SJSA1 (cell line): ENCODE data around the gene COX20. TPM values are rescaled to one million over a fixed set of nuclear protein-coding genes. Genes with fewer than 3 reads are reported as not detected.
"Not testable (repeated sequence)": the region's sequence is repeated elsewhere in the genome, so short reads cannot be mapped to it uniquely, and the experiment has no call there.

ENCODE experiments used
- DNase-seq, 2 experiments: peaks; one replicate each; pipeline ENCODE4 v3.0.0-alpha.2; 2015 to 2020; ENCODE audit warnings: low spot score in 2 of 2, low read depth in 1 of 2
- H3K27ac ChIP-seq: fragments of 250-450 bp; sonication (Bioruptor Pico); 2 replicates; pipeline ENCODE4 v1.5.1; 2020; ENCODE audit warnings: mild to moderate bottlenecking, moderate library complexity
- H3K27me3 ChIP-seq: fragments of 250-450 bp; sonication (Bioruptor Pico); replicated peaks from 2 replicates; pipeline ENCODE4 v1.5.1; 2020; ENCODE audit warnings: mild to moderate bottlenecking, moderate library complexity
- H3K36me3 ChIP-seq: fragments of 250-450 bp; sonication (Bioruptor Pico); 2 replicates; pipeline ENCODE4 v1.5.1; 2020; ENCODE audit warnings: mild to moderate bottlenecking
- H3K4me1 ChIP-seq: fragments of 250-450 bp; sonication (Bioruptor Pico); replicated peaks from 2 replicates; pipeline ENCODE4 v1.6.1; 2021; ENCODE audit warnings: mild to moderate bottlenecking
- H3K4me3 ChIP-seq: fragments of 250-450 bp; sonication (Bioruptor Pico); 2 replicates; pipeline ENCODE4 v1.5.1; 2020; ENCODE audit warnings: mild to moderate bottlenecking
- H3K9me3 ChIP-seq: fragments of 250-450 bp; sonication (Bioruptor Pico); replicated peaks from 2 replicates; pipeline ENCODE4 v1.5.1; 2020; ENCODE audit warnings: mild to moderate bottlenecking
- total RNA-seq: library from RNA; depleted of rRNA; stranded (reverse); fragments of >200 nt; shearing (Covaris generic); gene quantifications from 2 replicates; pipeline ENCODE4 v1.2.3, GENCODE V29; 2014; rRNA removed

Gene COX20, protein sequence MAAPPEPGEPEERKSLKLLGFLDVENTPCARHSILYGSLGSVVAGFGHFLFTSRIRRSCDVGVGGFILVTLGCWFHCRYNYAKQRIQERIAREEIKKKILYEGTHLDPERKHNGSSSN
- total RNA-seq: 44.8 and 142 TPM in 2 replicates

DNA sequence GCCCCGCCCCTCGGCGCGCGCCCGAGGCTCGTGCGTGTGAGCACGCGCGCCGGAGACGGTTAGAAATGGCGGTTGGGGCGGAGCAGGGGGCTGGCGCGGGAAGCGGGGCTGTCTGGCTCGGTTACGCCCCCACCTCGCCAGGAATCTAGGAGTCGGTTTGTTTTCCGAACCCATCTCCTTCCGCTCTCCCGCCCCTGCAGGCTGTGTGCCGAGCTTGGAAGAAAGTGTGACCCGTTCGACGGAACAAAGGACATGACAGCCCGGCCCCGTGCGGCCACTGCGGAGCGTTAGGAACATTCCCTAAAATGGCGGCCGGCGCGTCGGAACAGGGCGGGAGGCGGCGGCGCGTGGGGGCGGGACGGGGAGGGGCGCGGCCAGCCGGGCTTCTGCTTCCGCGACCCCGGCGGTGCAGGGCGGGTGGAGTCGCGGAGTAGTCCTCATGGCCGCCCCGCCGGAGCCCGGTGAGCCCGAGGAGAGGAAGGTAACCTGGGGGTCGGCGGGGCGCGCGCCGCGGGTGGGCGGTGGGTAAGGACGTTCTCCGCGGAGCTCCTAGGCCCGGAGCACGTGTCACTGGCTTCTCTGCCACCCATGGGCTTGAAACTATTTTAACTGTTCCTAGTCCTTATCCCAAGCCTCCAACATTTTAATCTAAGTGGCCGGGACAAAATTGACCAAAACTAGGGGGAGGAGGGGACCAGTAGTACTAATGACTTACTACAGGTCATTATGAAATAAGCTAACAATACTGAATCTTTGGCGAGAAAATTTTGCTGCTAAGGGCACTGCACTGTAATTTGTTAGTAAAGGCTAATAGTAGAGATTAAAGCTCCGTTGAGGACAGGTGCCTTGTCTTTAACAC lies at the start of gene COX20:
COX20 (plus strand) TSS at position 383 of the 859 bp plus-strand sequence; CDS start at position 440, 57 bp downstream.
- H3K27me3 ChIP-seq: no peaks in the 10 kb centered on the region
- peak within 1 kb of the TSS; percentile 64 for H3K4me3 ChIP-seq
- no peaks in the 10 kb centered on the region for H3K9me3 ChIP-seq
- peaks cover 39% of the 10 kb centered on the region for H3K36me3 ChIP-seq
- H3K27ac ChIP-seq: peak within 1 kb of the TSS; percentile 97
- peak; percentile 93 to 96 for DNase-seq
- peaks cover 16% of the 10 kb centered on the region for H3K4me1 ChIP-seq

DNA sequence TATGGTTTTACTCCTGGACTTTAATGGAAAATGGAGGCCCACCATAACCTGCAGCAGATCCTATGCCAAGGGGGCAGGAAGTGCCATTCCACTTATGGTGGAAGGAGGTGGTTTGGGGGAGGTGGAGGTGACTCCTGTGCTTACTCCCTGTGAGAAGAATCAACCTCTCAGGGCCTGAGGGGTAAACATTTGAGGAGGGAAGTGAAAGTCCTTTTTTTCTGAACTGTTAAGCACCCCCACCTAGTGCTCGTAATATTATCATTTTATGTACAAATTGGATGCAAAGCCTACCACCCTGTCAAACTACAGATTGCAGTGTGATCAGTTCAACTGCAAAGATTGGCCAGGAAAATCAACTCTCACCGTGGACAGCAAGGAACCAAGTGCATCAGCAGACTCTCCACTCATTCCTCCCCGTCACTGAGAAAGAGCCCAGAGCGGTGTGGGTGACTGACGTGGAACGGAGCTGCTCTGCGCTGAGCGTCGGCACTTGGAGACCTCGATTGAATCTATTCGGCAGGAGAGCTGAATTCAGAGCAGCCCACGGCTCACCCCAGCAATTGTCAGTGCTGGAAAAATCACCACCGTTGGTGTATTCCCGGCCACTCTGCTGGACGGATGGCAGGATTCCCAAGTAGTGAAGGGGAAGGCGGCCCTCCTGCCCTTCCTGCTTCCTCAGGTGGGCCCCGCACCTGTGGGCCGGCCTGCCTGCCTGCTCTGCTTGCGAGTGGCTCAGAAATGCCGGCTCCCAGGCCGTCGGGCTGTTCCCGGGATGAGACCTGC lies 46.8 kb upstream of the COX20 start:
- DNase-seq: no peak
- Histone ChIP-seq H3K27ac (no peak overlapping the region), H3K4me3 (no peak overlapping the region), H3K36me3 (no peaks in the 10 kb centered on the region), H3K4me1 (no peaks in the 10 kb centered on the region), H3K27me3 (no peaks in the 10 kb centered on the region), H3K9me3 (no peaks in the 10 kb centered on the region)

DNA sequence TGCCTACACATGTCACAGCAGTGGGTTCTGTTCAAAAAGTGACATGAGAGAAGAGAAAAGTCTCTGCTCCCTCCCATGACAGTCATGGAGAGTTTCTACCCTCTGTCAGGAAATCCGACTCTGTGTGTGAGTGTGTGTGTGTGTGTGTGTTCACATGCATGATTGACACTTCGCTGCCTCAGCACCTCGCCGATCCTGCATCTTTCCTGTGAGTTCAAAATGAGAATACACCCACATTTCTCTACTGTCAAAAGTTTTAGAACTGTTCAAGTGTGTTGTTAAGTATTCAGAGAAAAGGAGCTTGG lies 46.2 kb upstream of the COX20 start:
- Histone ChIP-seq H3K27ac (no peak overlapping the region), H3K9me3 (no peaks in the 10 kb centered on the region), H3K4me3 (no peak overlapping the region), H3K4me1 (no peaks in the 10 kb centered on the region), H3K27me3 (no peaks in the 10 kb centered on the region), H3K36me3 (no peaks in the 10 kb centered on the region)
- DNase-seq: no peak

DNA sequence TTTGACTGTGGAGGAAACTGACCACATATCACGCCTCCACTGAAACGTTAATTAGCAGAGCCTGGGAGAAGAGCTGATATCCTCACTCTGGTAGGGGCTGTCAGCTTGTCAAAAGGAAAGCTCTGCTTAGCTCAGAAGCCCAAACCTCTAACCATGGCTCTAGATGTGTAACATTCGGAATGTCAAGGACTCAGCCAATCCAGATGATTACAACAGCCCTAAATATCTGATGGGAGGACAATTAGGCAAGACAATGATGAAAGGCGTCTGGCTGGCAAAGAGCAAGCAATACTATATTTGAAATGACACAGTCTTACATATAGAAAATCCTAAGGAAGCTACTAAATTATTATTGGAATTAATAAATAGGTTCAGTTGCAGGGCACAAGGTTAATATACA lies 45.7 kb upstream of the COX20 start:
- no peaks in the 10 kb centered on the region for H3K27me3 ChIP-seq
- no peaks in the 10 kb centered on the region for H3K36me3 ChIP-seq
- no peaks in the 10 kb centered on the region for H3K4me1 ChIP-seq
- H3K4me3 ChIP-seq: no peak overlapping the region
- no peaks in the 10 kb centered on the region for H3K9me3 ChIP-seq
- no peak for DNase-seq
- no peak overlapping the region for H3K27ac ChIP-seq

DNA sequence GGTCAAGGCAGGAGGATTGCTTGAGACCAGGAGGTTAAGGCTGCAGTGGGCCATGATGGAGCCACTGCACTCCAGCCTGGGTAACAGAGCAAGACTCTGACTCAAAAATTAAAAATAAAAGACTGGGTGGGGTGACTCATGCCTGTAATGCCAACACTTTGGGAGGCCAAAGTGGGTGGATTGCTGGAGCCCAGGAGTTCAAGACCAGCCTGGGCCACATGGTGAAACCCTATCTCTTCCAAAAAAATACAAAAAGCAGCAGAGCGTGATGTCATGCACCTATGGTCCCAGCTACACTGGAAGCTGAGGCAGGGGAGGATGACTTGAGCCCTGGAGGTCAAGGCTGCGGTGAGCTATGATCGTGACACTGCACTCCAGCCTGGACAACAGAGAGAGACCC lies 44.4 kb upstream of the COX20 start:
- H3K4me3 ChIP-seq: no peak overlapping the region
- no peaks in the 10 kb centered on the region for H3K36me3 ChIP-seq
- H3K4me1 ChIP-seq: no peaks in the 10 kb centered on the region
- no peak overlapping the region for H3K27ac ChIP-seq
- H3K9me3 ChIP-seq: no peaks in the 10 kb centered on the region
- no peak for DNase-seq
- H3K27me3 ChIP-seq: no peaks in the 10 kb centered on the region

- H3K36me3 ChIP-seq: no peaks in the 10 kb centered on the region
Measured at GRCh38 chr1:244792188-244792850, 43.1 kb upstream of the COX20 start.

GRCh38 chr1:244794071-244794470 lies 41.4 kb upstream of the COX20 start:
- Histone ChIP-seq H3K27me3 (no peaks in the 10 kb centered on the region), H3K36me3 (no peaks in the 10 kb centered on the region), H3K4me1 (no peaks in the 10 kb centered on the region), H3K4me3 (no peak overlapping the region), H3K27ac (no peak overlapping the region), H3K9me3 (no peaks in the 10 kb centered on the region)
- DNase-seq: no peak

More at GRCh38 chr1:244792188-244792850, 43.1 kb upstream of the COX20 start:
- Histone ChIP-seq H3K9me3 (no peaks in the 10 kb centered on the region), H3K4me1 (no peaks in the 10 kb centered on the region), H3K27me3 (no peaks in the 10 kb centered on the region), H3K27ac (no peak overlapping the region), H3K4me3 (no peak overlapping the region)
- DNase-seq: no peak

DNA sequence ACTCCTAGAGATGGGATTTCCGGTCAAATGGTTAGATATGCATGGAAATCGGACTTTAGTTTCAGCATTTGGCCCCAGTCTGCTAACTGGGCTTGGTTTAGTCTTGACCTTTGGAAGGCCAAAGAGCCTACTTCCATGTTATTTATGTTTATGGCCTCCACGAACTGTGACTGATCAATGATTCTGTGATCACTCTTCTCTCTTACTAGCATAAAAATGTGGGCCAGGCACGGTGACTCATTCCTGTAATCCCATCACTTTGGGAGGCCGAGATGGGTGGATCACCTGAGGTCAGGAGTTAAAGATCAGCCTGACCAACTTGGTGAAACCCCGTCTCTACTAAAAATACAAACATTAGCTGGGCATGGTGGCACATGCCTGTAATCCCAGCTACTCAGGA lies 40.9 kb upstream of the COX20 start:
- not testable (repeated sequence) for H3K9me3 ChIP-seq, H3K27ac ChIP-seq, H3K4me1 ChIP-seq

DNA sequence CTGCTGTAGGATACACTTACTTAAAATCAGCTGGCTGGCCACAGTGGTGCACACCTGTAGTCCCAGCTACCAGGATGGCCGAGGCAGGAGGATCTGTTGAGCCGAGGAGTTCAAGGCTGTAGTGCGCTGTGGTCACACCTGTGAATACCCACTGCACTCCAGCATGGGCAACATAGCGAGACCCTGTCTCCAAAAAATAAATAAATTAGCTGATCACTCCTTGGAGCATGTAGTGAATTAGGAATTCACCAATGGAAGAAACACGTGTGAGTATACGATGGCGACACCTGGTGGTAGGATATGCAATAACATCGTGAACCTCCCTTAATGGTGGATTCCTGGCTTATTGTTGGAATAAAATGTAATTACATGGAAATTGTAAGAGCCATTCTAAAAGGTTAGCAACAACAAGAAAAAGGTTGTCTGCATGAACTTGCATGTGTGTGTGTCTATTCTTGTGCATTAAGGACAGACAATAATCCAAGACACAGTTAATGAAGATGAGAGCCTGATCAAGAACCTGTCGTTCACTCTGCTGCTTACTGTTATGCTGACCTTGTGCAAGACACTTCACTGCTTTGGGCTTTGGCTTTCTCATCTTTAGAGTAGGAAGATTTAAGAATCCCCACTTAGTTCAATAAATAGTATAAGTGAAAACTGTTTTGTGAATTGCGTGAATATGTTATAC lies 38.6 kb upstream of the COX20 start:
- no peak overlapping the region for H3K4me3 ChIP-seq
- peak; percentile 50 to 60 for DNase-seq
- no peaks in the 10 kb centered on the region for H3K36me3 ChIP-seq
- no peaks in the 10 kb centered on the region for H3K9me3 ChIP-seq
- no peaks in the 10 kb centered on the region for H3K27me3 ChIP-seq
- H3K27ac ChIP-seq: no peak overlapping the region
- no peaks in the 10 kb centered on the region for H3K4me1 ChIP-seq

More for the DNA sequence above, 40.9 kb upstream of the COX20 start:
- H3K27me3 ChIP-seq, H3K4me3 ChIP-seq, H3K36me3 ChIP-seq, DNase-seq: not testable (repeated sequence)

- no peak overlapping the region for H3K27ac ChIP-seq
- no peak for DNase-seq
- H3K27me3 ChIP-seq: no peaks in the 10 kb centered on the region
- H3K36me3 ChIP-seq: no peaks in the 10 kb centered on the region
- H3K4me1 ChIP-seq: no peaks in the 10 kb centered on the region
- no peak overlapping the region for H3K4me3 ChIP-seq
- H3K9me3 ChIP-seq: no peaks in the 10 kb centered on the region
Measured at GRCh38 chr1:244800821-244801220, 34.6 kb upstream of the COX20 start.

DNA sequence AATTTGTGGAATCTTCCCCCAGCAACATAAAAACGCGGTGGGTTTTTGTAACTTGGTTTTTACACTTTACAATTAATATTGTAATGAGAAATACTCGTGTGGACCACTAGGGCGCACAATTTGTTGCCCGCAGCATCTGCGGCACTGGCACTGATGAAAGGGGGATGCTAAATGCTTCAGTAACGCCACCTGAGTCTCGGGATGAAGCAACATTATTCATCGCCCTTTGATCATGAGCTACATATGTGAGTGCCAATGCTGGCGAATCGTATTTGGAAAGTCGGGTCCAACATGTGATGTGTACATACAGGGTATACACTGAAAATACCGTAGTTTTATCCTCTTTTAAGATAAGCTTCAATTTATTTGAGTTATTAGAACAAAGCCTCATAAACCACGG lies 34.2 kb upstream of the COX20 start:
- Histone ChIP-seq H3K27me3 (no peaks in the 10 kb centered on the region), H3K36me3 (no peaks in the 10 kb centered on the region), H3K4me3 (no peak overlapping the region), H3K4me1 (no peaks in the 10 kb centered on the region), H3K9me3 (no peaks in the 10 kb centered on the region), H3K27ac (no peak overlapping the region)
- DNase-seq: peak in 1 of 2 experiments; percentile 27

- Histone ChIP-seq H3K4me3 (no peak overlapping the region), H3K36me3 (no peaks in the 10 kb centered on the region)
- DNase-seq: no peak
Measured at GRCh38 chr1:244802041-244802440, 33.4 kb upstream of the COX20 start.

DNA sequence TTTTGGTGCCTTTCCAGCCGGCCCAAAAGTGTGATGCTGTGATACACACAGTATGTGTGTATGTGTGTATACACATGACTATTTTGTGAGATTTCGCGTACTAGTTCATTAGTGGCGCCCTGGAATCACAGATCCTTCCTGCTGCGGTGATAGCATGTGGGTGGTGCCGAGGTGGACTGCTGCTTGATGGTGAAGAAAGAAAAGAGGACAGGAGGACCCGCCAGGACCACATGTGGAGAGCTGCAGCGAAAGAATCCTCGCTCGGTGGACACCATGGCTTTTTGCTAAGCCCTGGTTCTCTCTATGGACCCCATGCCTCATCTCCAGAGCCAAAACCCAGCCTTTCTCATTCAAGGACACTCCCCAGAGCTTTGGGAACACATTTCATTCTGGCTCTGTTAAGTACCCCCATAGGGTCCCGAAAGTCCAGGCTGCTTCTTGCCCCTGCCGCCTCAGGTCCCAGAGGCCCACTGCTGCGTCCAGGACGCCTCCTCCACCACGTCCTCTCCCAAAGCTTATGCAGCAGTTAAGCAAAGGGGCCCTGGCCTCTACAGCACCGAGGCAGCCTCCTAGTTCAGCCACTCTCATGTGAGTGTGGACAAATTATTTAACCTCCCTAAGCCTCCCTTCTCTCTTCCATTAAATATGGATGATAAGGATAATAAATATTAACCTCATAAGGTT lies 32.8 kb upstream of the COX20 start:
- H3K36me3 ChIP-seq: no peaks in the 10 kb centered on the region
- H3K4me3 ChIP-seq: no peak overlapping the region
- H3K27ac ChIP-seq: no peak overlapping the region
- no peaks in the 10 kb centered on the region for H3K4me1 ChIP-seq
- no peaks in the 10 kb centered on the region for H3K9me3 ChIP-seq
- no peak for DNase-seq
- H3K27me3 ChIP-seq: no peaks in the 10 kb centered on the region

More at GRCh38 chr1:244802041-244802440, 33.4 kb upstream of the COX20 start:
- H3K27me3 ChIP-seq: no peaks in the 10 kb centered on the region
- H3K4me1 ChIP-seq: no peaks in the 10 kb centered on the region
- no peak overlapping the region for H3K27ac ChIP-seq
- no peaks in the 10 kb centered on the region for H3K9me3 ChIP-seq
